Measurements from ENCODE around the gene ARHGAP30.
A peak's percentile ranks its signal among the peaks of the same experiment; 100 is the strongest.
"Not testable (repeated sequence)": the region's sequence is repeated elsewhere in the genome, so short reads cannot be mapped to it uniquely, and the experiment has no call there.

Gene ARHGAP30

GRCh38 chr1:161069731-161070270 is at the start of gene ARHGAP30:
ARHGAP30 (minus strand) TSS chr1:161069891; CDS start chr1:161069624, 267 bp downstream.
- Histone ChIP-seq H3K4me1 (ENCODE audit: insufficient read depth, low read length) (peaks cover 9% of the 10 kb centered on the region), H3K4me3 (ENCODE audit: low read length) (no peak within 1 kb of the TSS), H2AFZ (ENCODE audit: low read depth, low read length) (no peak within 1 kb of the TSS), H3K27me3 (ENCODE audit: insufficient read depth, low read length) (peaks cover 17% of the 10 kb centered on the region), H3K36me3 (ENCODE audit: insufficient read depth, low read length) (no peaks in the 10 kb centered on the region), H3K9me3 (ENCODE audit: low read length) (peaks cover 2% of the 10 kb centered on the region)

- Histone ChIP-seq H3K4me1 (ENCODE audit: insufficient read depth, low read length) (peaks cover 24% of the 10 kb centered on the region), H3K27me3 (ENCODE audit: insufficient read depth, low read length) (no peaks in the 10 kb centered on the region), H3K36me3 (ENCODE audit: insufficient read depth, low read length) (peaks cover 39% of the 10 kb centered on the region), H3K4me3 (ENCODE audit: low read length) (peak within 1 kb of the TSS; percentile 70), H3K9me3 (ENCODE audit: low read length) (no peaks in the 10 kb centered on the region), H2AFZ (ENCODE audit: low read depth, low read length) (peak within 1 kb of the TSS; percentile 75)
These were observed 48.3 kb upstream of the ARHGAP30 start, which contains the start of the genes NIT1 and PFDN2 for GRCh38 chr1:161117759-161118581. NIT1 (plus strand) TSS chr1:161118105; CDS start chr1:161118177, 72 bp downstream. PFDN2 (minus strand) TSS chr1:161118037; CDS start chr1:161118026, 11 bp downstream.

- not testable (repeated sequence) for H3K4me3 ChIP-seq (ENCODE audit: low read length); H3K27me3 ChIP-seq (ENCODE audit: insufficient read depth, low read length); H2AFZ ChIP-seq (ENCODE audit: low read depth, low read length); H3K9me3 ChIP-seq (ENCODE audit: low read length)
- Histone ChIP-seq H3K36me3 (ENCODE audit: insufficient read depth, low read length) (peaks cover 18% of the 10 kb centered on the region), H3K4me1 (ENCODE audit: insufficient read depth, low read length) (peaks cover 24% of the 10 kb centered on the region)
These were observed 46.3 kb upstream of the ARHGAP30 start for GRCh38 chr1:161115961-161116360.

- Histone ChIP-seq H3K36me3 (ENCODE audit: insufficient read depth, low read length) (peaks cover 13% of the 10 kb centered on the region), H3K4me1 (ENCODE audit: insufficient read depth, low read length) (peaks cover 24% of the 10 kb centered on the region), H2AFZ (ENCODE audit: low read depth, low read length) (no peak overlapping the region), H3K9me3 (ENCODE audit: low read length) (no peaks in the 10 kb centered on the region), H3K4me3 (ENCODE audit: low read length) (no peak overlapping the region), H3K27me3 (ENCODE audit: insufficient read depth, low read length) (no peaks in the 10 kb centered on the region)
These were observed 45.5 kb upstream of the ARHGAP30 start for GRCh38 chr1:161115132-161115711.

GRCh38 chr1:161114556-161114955 is 44.9 kb upstream of the ARHGAP30 start:
- Histone ChIP-seq H3K27me3 (ENCODE audit: insufficient read depth, low read length) (no peaks in the 10 kb centered on the region), H3K9me3 (ENCODE audit: low read length) (no peaks in the 10 kb centered on the region), H3K36me3 (ENCODE audit: insufficient read depth, low read length) (peaks cover 10% of the 10 kb centered on the region), H2AFZ (ENCODE audit: low read depth, low read length) (no peak overlapping the region), H3K4me3 (ENCODE audit: low read length) (no peak overlapping the region), H3K4me1 (ENCODE audit: insufficient read depth, low read length) (peaks cover 22% of the 10 kb centered on the region)

GRCh38 chr1:161113915-161114314 is 44.2 kb upstream of the ARHGAP30 start:
- Histone ChIP-seq H3K36me3 (ENCODE audit: insufficient read depth, low read length) (peaks cover 12% of the 10 kb centered on the region), H2AFZ (ENCODE audit: low read depth, low read length) (no peak overlapping the region), H3K4me1 (ENCODE audit: insufficient read depth, low read length) (peaks cover 15% of the 10 kb centered on the region), H3K27me3 (ENCODE audit: insufficient read depth, low read length) (no peaks in the 10 kb centered on the region), H3K4me3 (ENCODE audit: low read length) (no peak overlapping the region), H3K9me3 (ENCODE audit: low read length) (no peaks in the 10 kb centered on the region)

GRCh38 chr1:161111527-161111926 is 41.8 kb upstream of the ARHGAP30 start:
- H3K36me3 ChIP-seq (ENCODE audit: insufficient read depth, low read length): peaks cover 12% of the 10 kb centered on the region
- peaks cover 2% of the 10 kb centered on the region for H3K4me1 ChIP-seq (ENCODE audit: insufficient read depth, low read length)

GRCh38 chr1:161111117-161111516 is 41.4 kb upstream of the ARHGAP30 start:
- H3K9me3 ChIP-seq (ENCODE audit: low read length): no peaks in the 10 kb centered on the region
- H3K36me3 ChIP-seq (ENCODE audit: insufficient read depth, low read length): peaks cover 12% of the 10 kb centered on the region
- no peak overlapping the region for H2AFZ ChIP-seq (ENCODE audit: low read depth, low read length)
- H3K4me1 ChIP-seq (ENCODE audit: insufficient read depth, low read length): no peaks in the 10 kb centered on the region
- no peaks in the 10 kb centered on the region for H3K27me3 ChIP-seq (ENCODE audit: insufficient read depth, low read length)
- no peak overlapping the region for H3K4me3 ChIP-seq (ENCODE audit: low read length)

More at GRCh38 chr1:161111527-161111926, 41.8 kb upstream of the ARHGAP30 start:
- Histone ChIP-seq H3K4me3 (ENCODE audit: low read length) (no peak overlapping the region), H3K27me3 (ENCODE audit: insufficient read depth, low read length) (no peaks in the 10 kb centered on the region), H2AFZ (ENCODE audit: low read depth, low read length) (no peak overlapping the region), H3K9me3 (ENCODE audit: low read length) (no peaks in the 10 kb centered on the region)

GRCh38 chr1:161106431-161106830 is 36.7 kb upstream of the ARHGAP30 start:
- H2AFZ ChIP-seq (ENCODE audit: low read depth, low read length): no peak overlapping the region
- H3K9me3 ChIP-seq (ENCODE audit: low read length): no peaks in the 10 kb centered on the region
- H3K4me3 ChIP-seq (ENCODE audit: low read length): no peak overlapping the region
- peaks cover 18% of the 10 kb centered on the region for H3K36me3 ChIP-seq (ENCODE audit: insufficient read depth, low read length)
- no peaks in the 10 kb centered on the region for H3K4me1 ChIP-seq (ENCODE audit: insufficient read depth, low read length)
- no peaks in the 10 kb centered on the region for H3K27me3 ChIP-seq (ENCODE audit: insufficient read depth, low read length)

GRCh38 chr1:161100556-161100955 is 30.9 kb upstream of the ARHGAP30 start:
- peaks cover 16% of the 10 kb centered on the region for H3K4me1 ChIP-seq (ENCODE audit: insufficient read depth, low read length)
- no peak overlapping the region for H2AFZ ChIP-seq (ENCODE audit: low read depth, low read length)
- no peaks in the 10 kb centered on the region for H3K27me3 ChIP-seq (ENCODE audit: insufficient read depth, low read length)
- no peaks in the 10 kb centered on the region for H3K9me3 ChIP-seq (ENCODE audit: low read length)
- H3K4me3 ChIP-seq (ENCODE audit: low read length): no peak overlapping the region
- peaks cover 23% of the 10 kb centered on the region for H3K36me3 ChIP-seq (ENCODE audit: insufficient read depth, low read length)

- Histone ChIP-seq H3K9me3 (ENCODE audit: low read length) (no peaks in the 10 kb centered on the region), H3K36me3 (ENCODE audit: insufficient read depth, low read length) (peaks cover 23% of the 10 kb centered on the region), H3K4me1 (ENCODE audit: insufficient read depth, low read length) (peaks cover 16% of the 10 kb centered on the region), H3K4me3 (ENCODE audit: low read length) (peak overlapping the region; percentile 91), H3K27me3 (ENCODE audit: insufficient read depth, low read length) (no peaks in the 10 kb centered on the region), H2AFZ (ENCODE audit: low read depth, low read length) (no peak overlapping the region)
These were observed 29.6 kb upstream of the ARHGAP30 start for GRCh38 chr1:161099090-161099802.

- Histone ChIP-seq H3K27me3 (ENCODE audit: insufficient read depth, low read length) (no peaks in the 10 kb centered on the region), H3K36me3 (ENCODE audit: insufficient read depth, low read length) (peaks cover 20% of the 10 kb centered on the region), H3K4me1 (ENCODE audit: insufficient read depth, low read length) (peaks cover 16% of the 10 kb centered on the region)
These were observed 28.7 kb upstream of the ARHGAP30 start, which contains the start of gene KLHDC9 for GRCh38 chr1:161098210-161099068. KLHDC9 (plus strand) TSS chr1:161098361; CDS start chr1:161098536, 175 bp downstream.

More at GRCh38 chr1:161098210-161099068, 28.7 kb upstream of the ARHGAP30 start, which contains the start of gene KLHDC9:
- peak within 1 kb of the TSS; percentile 91 for H3K4me3 ChIP-seq (ENCODE audit: low read length)
- H2AFZ ChIP-seq (ENCODE audit: low read depth, low read length): peak within 1 kb of the TSS; percentile 96
- no peaks in the 10 kb centered on the region for H3K9me3 ChIP-seq (ENCODE audit: low read length)
